ENCODE results near the gene SRP9. TPM values are rescaled to one million over a fixed set of nuclear protein-coding genes. Genes with fewer than 3 reads are reported as not detected.

SRP9 gene
- total and polyA plus RNA-seq, 2 experiments from 2014 or later = 640 to 728 TPM

GRCh38 chr1:225750420-225750819 is 27.2 kb upstream of the SRP9 start:
- Histone ChIP-seq H3K4me1 (ENCODE audit: insufficient read depth) (peaks cover 4% of the 10 kb centered on the region; the same call in 1 of the 2 replicates), H2AFZ (no peak overlapping the region), H3K9me2 (ENCODE audit: insufficient read depth) (no peaks in the 10 kb centered on the region), H4K20me1 (replicated peaks; ENCODE audit: insufficient read depth) (no peaks in the 10 kb centered on the region), H3K4me2 (no peak overlapping the region), H3F3A (replicated peaks; ENCODE audit: low read depth) (no peaks in the 10 kb centered on the region; the same call in 1 of the 2 replicates), H3K4me3 (no peak overlapping the region), H3K27me3 (ENCODE audit: insufficient read depth) (no peaks in the 10 kb centered on the region), H3K27ac (ENCODE audit: low read depth) (no peak overlapping the region), H3K79me2 (replicated peaks; ENCODE audit: insufficient read depth) (no peaks in the 10 kb centered on the region), H3K36me3 (ENCODE audit: insufficient read depth) (no peaks in the 10 kb centered on the region)
- H3K27me3 Mint-ChIP-seq (ENCODE audit: insufficient read depth, low read depth, poor library complexity) = peaks cover 8% of the 10 kb centered on the region
- H3K27ac Mint-ChIP-seq = no peak overlapping the region
- TF ChIP-seq ZNF114 (CRISPR knock-in tag; IDR thresholded peaks at IDR 0.05) (no peak), ZNF331 (CRISPR knock-in tag; IDR thresholded peaks at IDR 0.05; ENCODE audit: low read depth) (no peak), EZH2 (IDR thresholded peaks at IDR 0.05; ENCODE audit: low read depth, unreplicated experiment) (no peak), CREB1 (CRISPR knock-in tag; IDR thresholded peaks at IDR 0.05; ENCODE audit: low read depth) (no peak), STAT1 (IDR thresholded peaks at IDR 0.05; ENCODE audit: unreplicated experiment) (no peak), JUNB (IDR thresholded peaks at IDR 0.05; ENCODE audit: unreplicated experiment) (no peak), ETS1 (IDR thresholded peaks at IDR 0.05) (no peak)
- H3K4me3 Mint-ChIP-seq = no peak overlapping the region
- peaks cover 35% of the 10 kb centered on the region for H3K4me1 Mint-ChIP-seq
- no peak for DNase-seq (ENCODE audit: low spot score)
- ATAC-seq = no peak
- no peaks in the 10 kb centered on the region for H3K9me3 Mint-ChIP-seq
- H3K36me3 Mint-ChIP-seq (ENCODE audit: low read depth) = no peaks in the 10 kb centered on the region

- Histone ChIP-seq H3K4me1 (ENCODE audit: insufficient read depth) (peaks cover 4% of the 10 kb centered on the region; the same call in 1 of the 2 replicates), H3K9me2 (ENCODE audit: insufficient read depth) (no peaks in the 10 kb centered on the region), H3K27ac (ENCODE audit: low read depth) (no peak overlapping the region), H3K27me3 (ENCODE audit: insufficient read depth) (no peaks in the 10 kb centered on the region), H3F3A (replicated peaks; ENCODE audit: low read depth) (no peaks in the 10 kb centered on the region; the same call in 1 of the 2 replicates), H4K20me1 (replicated peaks; ENCODE audit: insufficient read depth) (no peaks in the 10 kb centered on the region), H3K4me2 (no peak overlapping the region), H3K4me3 (no peak overlapping the region), H2AFZ (no peak overlapping the region), H3K36me3 (ENCODE audit: insufficient read depth) (no peaks in the 10 kb centered on the region), H3K79me2 (replicated peaks; ENCODE audit: insufficient read depth) (no peaks in the 10 kb centered on the region)
- Mint-ChIP-seq H3K4me1 (peaks cover 30% of the 10 kb centered on the region), H3K27me3 (ENCODE audit: insufficient read depth, low read depth, poor library complexity) (peaks cover 8% of the 10 kb centered on the region), H3K36me3 (ENCODE audit: low read depth) (no peaks in the 10 kb centered on the region), H3K9me3 (no peaks in the 10 kb centered on the region), H3K27ac (no peak overlapping the region), H3K4me3 (no peak overlapping the region)
- ATAC-seq = no peak
- no peak for TF ChIP-seq JUNB (IDR thresholded peaks at IDR 0.05; ENCODE audit: unreplicated experiment)
- TF ChIP-seq EZH2phosphoT487 (IDR thresholded peaks at IDR 0.05; ENCODE audit: unreplicated experiment) = no peak
- no peak for TF ChIP-seq ETS1 (IDR thresholded peaks at IDR 0.05)
- no peak for TF ChIP-seq CTCF (conservative IDR thresholded peaks at IDR 0.05; ENCODE audit: low read depth in 2 of 2)
- no peak for DNase-seq (ENCODE audit: low spot score)
Observed at GRCh38 chr1:225750875-225751824, 26.5 kb upstream of the SRP9 start.

Measured in GM23338 (cell line).